ENCODE results near the gene TSPAN31.
"Not testable (repeated sequence)": the region's sequence is repeated elsewhere in the genome, so short reads cannot be mapped to it uniquely, and the experiment has no call there.

GRCh38 chr12:57774634-57775033 is 29.8 kb downstream of the TSPAN31 start:
- TF ChIP-seq ZNF23 (tag by site-specific recombination; IDR thresholded peaks at IDR 0.05; ENCODE audit: borderline replicate concordance); MYNN (tag by site-specific recombination; IDR thresholded peaks at IDR 0.05; ENCODE audit: borderline replicate concordance); CTCF (tag by site-specific recombination; IDR thresholded peaks at IDR 0.05); BCL11A (tag by site-specific recombination; IDR thresholded peaks at IDR 0.05; ENCODE audit: low read depth); ZNF747 (tag by site-specific recombination; IDR thresholded peaks at IDR 0.05); YY1 (tag by site-specific recombination; IDR thresholded peaks at IDR 0.05); PRDM6 (tag by site-specific recombination; IDR thresholded peaks at IDR 0.05); PRDM2 (tag by site-specific recombination; IDR thresholded peaks at IDR 0.05; ENCODE audit: borderline replicate concordance); ZNF623 (tag by site-specific recombination; IDR thresholded peaks at IDR 0.05); ZNF560 (tag by site-specific recombination; IDR thresholded peaks at IDR 0.05; ENCODE audit: borderline replicate concordance); ZNF362 (tag by site-specific recombination; IDR thresholded peaks at IDR 0.05); ZNF350 (tag by site-specific recombination; IDR thresholded peaks at IDR 0.05); ZBTB49 (tag by site-specific recombination; IDR thresholded peaks at IDR 0.05; ENCODE audit: low read depth); ZNF514 (tag by site-specific recombination; IDR thresholded peaks at IDR 0.05): not testable (repeated sequence)
